GM21390 (cell line): ENCODE results near the gene SEC16A.

Experiments used
- ATAC-seq: cut with Tn5 transposase; IDR thresholded peaks from one replicate; pipeline ENCODE4 v1.9.1; 2021; ENCODE audit not compliant: unreplicated experiment

SEC16A gene

GRCh38 chr9:136441681-136442245, 41.1 kb downstream of the SEC16A start:
- ATAC-seq, result no peak

DNA sequence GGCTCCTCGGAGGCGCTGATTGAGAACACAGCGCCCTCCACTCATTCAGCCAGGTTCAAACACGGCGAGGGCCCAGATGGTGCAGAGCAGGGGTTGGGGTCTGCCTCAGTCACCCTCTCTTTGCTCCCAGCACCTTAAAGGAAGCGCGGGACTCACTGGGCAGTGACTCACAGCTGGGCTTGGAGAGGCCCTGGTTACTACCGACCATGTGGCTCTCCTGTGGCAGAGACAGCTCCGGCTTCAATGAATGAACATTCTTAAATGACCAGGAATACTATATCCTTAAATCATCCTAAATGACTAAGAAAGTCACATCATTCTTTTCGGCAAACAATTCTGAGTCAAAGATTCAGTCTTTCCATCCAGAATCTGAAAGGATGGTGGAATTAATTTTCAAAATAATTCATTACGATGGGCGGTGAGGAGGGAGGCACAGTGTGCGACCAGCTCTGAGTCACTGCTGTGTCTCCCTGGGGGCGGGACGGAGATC, 41.6 kb downstream of the SEC16A start:
- ATAC-seq, result no peak

DNA sequence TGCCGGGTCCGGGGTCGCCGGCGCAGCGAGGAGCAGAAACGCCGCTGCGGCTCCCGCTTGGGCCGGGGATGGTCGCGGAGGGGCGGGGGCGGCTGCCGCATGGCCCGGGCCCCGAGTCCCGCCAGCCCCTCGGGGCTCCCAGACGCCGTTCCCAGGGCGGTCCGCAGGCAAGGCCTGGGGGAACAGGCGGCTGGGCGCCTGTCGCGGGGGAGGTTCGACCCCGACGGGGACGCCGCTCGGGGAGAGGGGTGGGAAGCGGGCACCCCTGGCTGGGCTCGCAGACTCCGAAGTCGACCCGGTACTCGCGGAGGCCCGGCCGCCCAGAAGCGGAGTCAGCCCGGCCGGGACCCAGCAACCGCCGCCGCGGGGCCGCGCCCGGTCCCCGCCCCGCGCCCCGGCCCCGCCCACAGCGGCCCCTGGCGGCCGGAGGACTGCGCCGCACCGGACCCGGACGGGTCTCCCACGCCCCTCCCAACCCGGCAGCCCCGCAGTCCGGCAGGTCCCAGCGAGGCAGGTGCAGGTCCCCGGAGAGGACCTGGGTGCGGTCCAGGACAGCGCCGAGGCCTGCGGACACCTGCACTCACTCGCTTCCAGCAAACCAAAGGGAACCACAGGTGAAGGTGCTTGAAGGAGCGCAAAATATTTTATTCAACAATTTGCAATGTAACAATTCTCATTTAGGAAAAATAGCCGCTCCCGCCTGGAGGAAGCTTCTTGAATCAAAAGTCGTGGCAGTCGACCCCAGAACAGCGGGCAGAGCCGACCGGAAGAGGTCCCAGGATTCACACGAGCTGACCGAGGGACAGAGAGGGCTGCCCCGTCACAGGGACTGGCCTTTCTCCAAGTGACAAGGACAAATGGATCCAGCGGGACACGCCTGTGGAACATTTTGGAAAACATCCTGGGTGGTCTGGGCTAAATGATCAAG, 43.1 kb downstream of the SEC16A start, which contains the start of gene INPP5E:
Gene INPP5E, minus strand, starts transcription at position 365 of the 928 bp plus-strand sequence. CDS start 426 bp downstream, outside the sequence.
- ATAC-seq, result peak; percentile 60

DNA sequence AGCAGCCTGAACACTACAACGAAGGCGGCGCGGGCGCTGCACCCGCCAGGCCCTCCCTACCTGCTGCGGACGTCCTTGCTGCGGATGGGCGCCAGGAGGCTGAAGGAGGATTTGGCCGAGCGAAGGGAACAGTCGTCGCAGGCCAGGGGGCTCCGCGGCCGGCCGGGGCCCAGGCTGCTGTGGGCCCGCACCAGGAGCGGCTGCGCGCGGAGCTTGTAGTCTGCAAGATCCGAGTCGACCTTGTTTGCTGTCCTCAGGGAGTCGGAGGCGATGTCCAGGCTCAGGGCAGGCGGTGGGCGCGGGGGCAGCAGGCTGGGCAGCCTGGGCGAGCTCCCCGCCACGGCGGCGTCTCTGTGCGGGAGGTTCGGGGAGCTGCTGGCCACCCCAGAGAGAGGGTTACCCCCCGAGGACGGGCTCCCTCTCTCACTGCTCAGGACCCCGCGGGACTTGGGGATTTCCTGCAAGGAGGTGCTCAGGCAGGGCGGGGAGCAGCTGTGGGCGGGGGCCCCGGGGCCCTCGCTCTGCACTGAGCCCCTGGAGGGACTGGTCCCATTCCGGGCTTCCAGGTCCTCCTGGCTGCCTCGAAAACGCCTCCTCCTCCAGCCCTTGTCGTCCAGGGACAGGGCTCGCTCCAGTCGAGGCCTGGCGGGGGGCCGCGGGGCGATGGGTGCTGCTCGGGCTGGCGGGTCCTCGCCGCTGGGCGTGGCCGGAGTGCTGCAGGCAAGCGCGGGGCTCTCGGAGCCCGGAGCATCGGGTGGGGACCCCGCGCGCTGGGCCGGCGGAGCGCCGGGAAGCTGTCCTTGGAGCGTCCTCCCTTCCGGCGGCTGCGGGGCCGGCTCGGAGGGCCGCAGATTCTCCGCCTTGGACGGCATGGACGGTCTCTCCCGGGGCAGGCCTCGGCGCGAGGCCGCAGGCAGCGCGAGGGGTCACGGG, 44.0 kb downstream of the SEC16A start:
- ATAC-seq, result peak; percentile 43

- ATAC-seq, result no peak
Measured at GRCh38 chr9:136437839-136438547, 44.8 kb downstream of the SEC16A start.

- no peak for ATAC-seq
Measured at GRCh38 chr9:136437430-136437829, 45.4 kb downstream of the SEC16A start.

GRCh38 chr9:136436055-136436634, 46.7 kb downstream of the SEC16A start:
- no peak for ATAC-seq

GRCh38 chr9:136434580-136435169, 48.2 kb downstream of the SEC16A start:
- no peak for ATAC-seq

GRCh38 chr9:136433849-136434579, 48.8 kb downstream of the SEC16A start:
- ATAC-seq, result no peak

- ATAC-seq, result no peak
Measured at GRCh38 chr9:136433043-136433715, 49.7 kb downstream of the SEC16A start.

GRCh38 chr9:136432591-136432990, 50.2 kb downstream of the SEC16A start:
- ATAC-seq, result no peak

- ATAC-seq, result no peak
Measured at GRCh38 chr9:136431782-136432350, 51.0 kb downstream of the SEC16A start.

DNA sequence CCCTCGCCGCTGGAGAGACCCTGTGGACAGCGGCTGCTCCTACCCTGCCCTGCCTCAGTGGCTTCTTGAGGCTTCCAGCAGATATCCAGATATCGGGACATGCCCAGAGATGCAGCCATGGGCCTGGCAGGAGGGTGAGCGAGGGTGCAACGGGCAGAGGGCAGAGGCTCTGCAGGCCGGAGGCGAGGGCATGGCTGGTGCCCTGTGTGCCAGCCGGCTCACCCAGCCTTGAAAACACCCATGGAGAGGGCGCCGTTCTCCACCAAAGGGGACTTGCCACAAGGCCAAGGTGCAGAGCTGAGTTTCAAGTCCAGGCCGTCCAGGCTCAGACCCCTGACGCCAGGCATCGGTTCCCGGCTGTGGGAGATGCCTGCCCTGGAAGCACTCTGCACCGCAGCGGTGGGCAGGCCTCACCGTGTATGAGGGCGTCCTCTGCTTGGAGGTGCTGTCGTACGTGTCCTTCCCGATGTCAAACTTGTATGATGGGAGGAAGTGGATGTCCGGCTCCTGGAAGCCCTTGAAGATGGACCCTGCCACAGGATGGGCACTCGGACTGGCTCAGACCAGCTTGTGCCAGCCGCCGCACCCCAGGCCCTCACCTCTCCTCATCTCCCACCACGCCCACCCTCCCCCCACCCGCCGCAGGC, 52.1 kb downstream of the SEC16A start:
- no peak for ATAC-seq

- no peak for ATAC-seq
Measured at GRCh38 chr9:136429683-136430491, 53.0 kb downstream of the SEC16A start.

DNA sequence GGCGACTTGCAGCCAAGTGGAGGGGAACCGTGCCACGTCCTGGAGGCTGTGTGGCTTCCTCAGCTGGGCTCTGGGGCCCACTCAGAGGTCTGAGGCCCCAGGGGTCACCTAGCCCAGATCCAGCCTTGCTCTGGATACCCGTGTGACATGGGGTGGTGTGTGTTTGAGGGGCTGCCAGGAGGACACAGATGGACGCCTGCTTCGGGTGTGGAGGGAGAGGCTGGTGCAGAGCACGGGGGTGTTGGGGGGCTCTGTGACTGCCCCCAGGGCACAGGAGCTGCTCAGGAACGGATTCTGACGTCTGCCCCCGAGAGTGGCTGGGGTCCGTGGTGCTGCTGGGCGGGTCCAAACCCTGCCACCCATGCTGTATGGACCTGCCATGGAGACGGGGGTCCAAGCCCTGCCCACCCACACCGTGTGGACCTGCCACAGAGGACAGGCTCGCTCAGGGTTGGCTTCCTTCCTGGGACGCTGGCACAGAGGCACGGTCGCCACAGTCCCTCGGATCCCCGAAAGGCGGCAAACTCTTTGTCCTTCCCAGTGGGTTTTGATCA, 53.7 kb downstream of the SEC16A start:
- no peak for ATAC-seq

DNA sequence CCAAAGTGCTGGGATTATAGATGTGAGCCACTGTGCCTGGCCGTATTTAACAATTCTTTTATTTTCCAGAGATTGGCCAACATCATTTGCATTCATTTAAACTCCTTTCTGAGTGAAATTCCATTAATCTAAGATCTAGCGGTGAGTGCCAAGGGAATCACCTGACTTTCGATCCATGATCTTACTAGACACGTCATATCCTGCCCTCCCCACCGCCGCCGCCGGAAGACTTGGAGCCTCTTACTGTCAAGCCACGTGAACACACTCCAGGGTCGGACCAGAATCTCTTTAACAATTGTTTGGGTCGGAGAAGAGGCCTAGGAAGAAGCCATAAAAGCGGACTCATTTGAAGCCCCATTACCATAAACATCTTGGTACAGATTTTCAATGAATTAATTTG, 56.1 kb downstream of the SEC16A start:
- no peak for ATAC-seq
